Astrocyte of the spinal cord (primary cell): ENCODE results near the gene PRDM15.

Experiments
- DNase-seq: peaks from one replicate; pipeline ENCODE4 v3.0.0; 2011; ENCODE audit warnings: low read depth, low spot score
- H3K4me3 ChIP-seq: 2 replicates; pipeline ENCODE4 v1.5.1; 2011; ENCODE audit warnings: low read depth, mild to moderate bottlenecking, low read length, moderate library complexity
- in situ Hi-C: cut with HindIII; loops from 2 replicates; pipeline ENCODE4 v1.10.0; 2017; ENCODE audit warnings: low sequenced_read_pairs
- TF ChIP-seq, protein P1 (sequence below): IDR thresholded peaks from 2 replicates; pipeline ENCODE4 v1.5.1; 2012; ENCODE audit warnings: low read depth, mild to moderate bottlenecking, low read length, inconsistent platforms

The PRDM15 gene

DNA sequence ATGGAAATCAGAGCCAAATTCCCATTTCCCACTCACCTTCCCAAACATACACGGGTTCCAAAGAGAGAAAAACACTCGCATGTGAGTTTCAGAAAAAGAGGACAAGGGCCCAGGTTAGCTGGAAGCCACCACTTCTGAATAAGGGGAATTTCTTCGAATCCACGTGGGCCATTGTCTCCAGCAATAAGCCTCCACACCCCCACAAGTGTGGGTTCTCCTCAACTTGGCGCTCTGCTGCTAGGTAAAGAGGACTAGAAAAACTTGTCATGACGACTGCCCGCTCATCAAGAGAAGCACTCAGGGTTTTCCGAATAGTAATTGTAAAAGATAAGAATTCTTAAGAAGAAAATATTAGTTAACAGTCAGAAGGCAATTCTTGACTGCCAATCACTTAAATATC, 30.6 kb downstream of the PRDM15 start:
- in situ Hi-C loops, result no loop called here
- DNase-seq, result no peak
- TF ChIP-seq, protein P1, sequence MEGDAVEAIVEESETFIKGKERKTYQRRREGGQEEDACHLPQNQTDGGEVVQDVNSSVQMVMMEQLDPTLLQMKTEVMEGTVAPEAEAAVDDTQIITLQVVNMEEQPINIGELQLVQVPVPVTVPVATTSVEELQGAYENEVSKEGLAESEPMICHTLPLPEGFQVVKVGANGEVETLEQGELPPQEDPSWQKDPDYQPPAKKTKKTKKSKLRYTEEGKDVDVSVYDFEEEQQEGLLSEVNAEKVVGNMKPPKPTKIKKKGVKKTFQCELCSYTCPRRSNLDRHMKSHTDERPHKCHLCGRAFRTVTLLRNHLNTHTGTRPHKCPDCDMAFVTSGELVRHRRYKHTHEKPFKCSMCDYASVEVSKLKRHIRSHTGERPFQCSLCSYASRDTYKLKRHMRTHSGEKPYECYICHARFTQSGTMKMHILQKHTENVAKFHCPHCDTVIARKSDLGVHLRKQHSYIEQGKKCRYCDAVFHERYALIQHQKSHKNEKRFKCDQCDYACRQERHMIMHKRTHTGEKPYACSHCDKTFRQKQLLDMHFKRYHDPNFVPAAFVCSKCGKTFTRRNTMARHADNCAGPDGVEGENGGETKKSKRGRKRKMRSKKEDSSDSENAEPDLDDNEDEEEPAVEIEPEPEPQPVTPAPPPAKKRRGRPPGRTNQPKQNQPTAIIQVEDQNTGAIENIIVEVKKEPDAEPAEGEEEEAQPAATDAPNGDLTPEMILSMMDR, result no peak
- no peak overlapping the region for H3K4me3 ChIP-seq

DNA sequence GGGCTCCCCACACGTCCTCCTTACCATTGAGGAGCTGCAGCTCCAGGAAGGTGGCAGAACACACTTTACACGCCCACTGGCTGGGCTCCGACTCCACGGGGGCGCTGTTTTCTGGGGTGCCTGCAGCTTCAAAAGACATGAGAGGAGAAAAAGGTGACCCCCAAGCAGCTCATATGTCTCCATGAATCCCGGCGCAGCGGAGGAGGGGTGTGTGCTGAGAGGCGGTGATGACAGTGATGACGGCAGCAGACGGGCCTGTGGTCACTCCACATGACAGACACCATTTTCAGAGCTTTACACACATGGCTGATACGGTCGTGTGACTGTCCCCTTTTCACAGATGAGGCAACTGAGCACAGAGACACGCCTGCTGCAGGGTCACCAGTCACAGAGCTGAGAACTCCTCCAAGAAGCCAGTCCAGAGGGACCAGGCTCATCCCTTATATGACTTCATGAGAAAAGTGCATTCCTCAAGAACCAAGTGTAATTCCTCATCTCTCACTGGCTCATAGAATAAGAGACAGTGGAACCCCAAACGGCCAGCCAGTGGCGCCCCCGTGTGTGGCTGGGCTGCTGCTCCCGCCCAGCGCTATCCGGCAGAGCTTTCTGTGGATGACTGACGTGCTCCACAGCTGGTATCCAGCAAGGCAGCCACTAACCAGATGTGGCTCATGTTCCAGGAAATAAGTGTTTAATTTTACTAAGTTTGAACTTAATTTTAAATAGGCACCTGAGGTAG, 31.9 kb downstream of the PRDM15 start:
- in situ Hi-C loops, result no loop called here

DNA sequence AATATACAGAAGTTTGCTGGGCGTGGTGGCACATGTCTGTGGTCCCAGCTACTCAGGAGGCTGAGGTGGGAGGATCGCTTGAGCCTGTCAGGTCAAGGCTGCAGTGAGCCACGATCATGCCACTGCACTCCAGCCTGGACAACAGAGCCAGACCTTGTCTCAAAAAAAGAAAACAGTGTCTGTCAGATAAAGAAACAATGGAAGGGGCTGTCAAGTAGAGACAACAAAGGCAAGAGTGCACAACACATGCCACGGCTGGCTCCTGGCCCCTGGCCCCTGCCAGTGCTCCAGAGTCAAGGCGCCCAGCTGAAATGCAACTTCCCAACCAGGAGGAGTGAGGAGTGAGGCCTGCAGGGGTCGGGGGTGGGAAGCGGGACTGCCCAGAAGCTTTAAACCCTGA, 32.6 kb downstream of the PRDM15 start:
- TF ChIP-seq, protein P1, result no peak

More for the DNA sequence above, 31.9 kb downstream of the PRDM15 start:
- DNase-seq, result peak; percentile 6
- TF ChIP-seq, protein P1, result no peak
- H3K4me3 ChIP-seq, result no peak overlapping the region

DNA sequence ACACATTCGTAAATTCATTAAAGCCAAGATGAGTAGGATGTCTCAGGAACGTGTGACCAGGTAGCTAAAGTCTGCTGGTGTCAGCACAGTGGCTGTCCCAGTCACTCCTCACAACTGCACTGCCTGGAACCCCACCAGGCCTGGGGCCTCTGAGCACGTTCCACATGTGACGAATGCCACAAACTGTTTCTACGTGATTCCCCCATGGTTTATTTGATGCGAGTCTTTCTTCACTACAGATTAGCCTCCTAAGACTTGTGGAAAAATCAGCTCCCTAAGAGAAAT, 33.2 kb downstream of the PRDM15 start:
- TF ChIP-seq, protein P1, result no peak
- in situ Hi-C loops, result no loop called here

More for the DNA sequence above, 32.6 kb downstream of the PRDM15 start:
- no peak overlapping the region for H3K4me3 ChIP-seq
- DNase-seq, result no peak
- in situ Hi-C loops, result no loop called here

DNA sequence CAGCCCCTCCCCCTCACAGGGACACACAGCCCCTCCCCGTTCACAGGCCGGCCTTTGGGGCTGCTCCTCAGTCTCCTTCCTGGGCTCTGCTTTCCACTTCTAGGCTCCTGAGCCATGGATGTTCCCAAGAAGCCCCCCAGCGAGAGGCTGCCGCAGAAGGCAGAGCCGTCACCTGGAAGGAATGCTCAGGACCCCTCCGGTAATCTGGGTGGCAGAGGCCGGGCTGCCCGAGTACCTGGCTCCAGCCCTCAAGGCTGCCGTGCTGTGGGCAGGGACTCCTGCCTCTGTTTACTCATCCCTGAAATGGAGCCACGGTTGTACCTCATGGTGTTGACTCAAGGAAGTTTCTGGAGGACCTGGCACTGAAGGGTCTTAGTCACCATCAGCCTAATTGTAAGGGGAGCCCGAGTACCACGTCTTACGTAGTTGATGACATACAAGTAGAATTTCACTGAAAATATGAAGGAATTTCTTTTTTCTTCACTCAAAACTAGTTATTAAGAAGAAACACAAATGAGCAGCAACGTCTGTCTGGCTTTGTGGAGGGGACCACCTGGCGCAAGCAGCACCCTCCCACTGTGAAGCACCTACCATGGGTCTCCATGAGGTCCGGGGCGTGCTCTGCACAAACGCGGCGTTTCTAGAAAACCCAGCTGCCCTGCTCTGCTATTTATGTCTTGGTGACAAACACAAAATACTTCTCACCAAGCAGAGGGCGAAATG, 33.7 kb downstream of the PRDM15 start:
- peak; percentile 5 for DNase-seq
- TF ChIP-seq, protein P1, result no peak
- H3K4me3 ChIP-seq, result no peak overlapping the region
- in situ Hi-C loops, result no loop called here

More for the DNA sequence above, 33.2 kb downstream of the PRDM15 start:
- no peak for DNase-seq
- H3K4me3 ChIP-seq, result no peak overlapping the region

DNA sequence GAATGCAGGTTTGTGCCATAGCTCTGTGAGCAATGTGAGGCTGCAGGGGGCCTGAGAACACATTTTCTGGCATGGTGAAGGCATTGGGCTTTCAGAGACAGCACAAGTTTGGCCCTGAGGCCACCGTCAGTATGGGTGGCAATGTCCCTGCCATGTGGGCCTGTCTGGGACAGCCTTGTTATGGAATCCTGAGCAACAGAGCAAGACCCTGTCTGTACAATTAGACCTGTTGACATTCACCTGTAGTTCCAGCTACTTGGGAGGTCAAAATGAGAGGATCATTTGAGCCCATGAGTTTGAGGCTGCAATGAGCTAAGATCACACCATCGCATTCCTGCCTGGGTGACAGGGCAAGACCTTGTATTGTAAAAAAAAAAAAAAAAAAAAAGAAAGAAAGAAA, 35.6 kb downstream of the PRDM15 start:
- H3K4me3 ChIP-seq, result no peak overlapping the region
- DNase-seq, result no peak
- in situ Hi-C loops, result no loop called here
- TF ChIP-seq, protein P1, result no peak
